ENCODE results near the gene WDR46.

WDR46 gene

DNA sequence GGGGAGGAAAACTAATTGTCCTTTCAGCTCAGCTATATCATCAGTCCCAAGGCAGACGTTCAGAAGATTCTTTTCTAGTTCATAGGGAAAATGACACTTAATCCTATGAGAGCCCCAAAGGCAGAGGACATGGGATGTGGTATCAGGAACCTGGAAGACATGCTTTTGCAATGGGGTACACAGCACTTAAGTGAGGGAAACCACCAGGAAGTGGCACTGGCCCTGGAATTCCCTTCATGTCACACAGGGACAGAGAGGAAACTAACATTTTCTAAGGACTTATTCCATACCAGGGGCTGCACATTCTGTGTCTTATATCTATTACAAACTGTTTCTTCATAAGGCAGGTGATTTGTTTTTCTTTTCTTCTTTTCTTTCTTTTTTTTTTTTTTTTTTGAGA lies 45.6 kb downstream of the WDR46 start:
- TF ChIP-seq, protein P1, sequence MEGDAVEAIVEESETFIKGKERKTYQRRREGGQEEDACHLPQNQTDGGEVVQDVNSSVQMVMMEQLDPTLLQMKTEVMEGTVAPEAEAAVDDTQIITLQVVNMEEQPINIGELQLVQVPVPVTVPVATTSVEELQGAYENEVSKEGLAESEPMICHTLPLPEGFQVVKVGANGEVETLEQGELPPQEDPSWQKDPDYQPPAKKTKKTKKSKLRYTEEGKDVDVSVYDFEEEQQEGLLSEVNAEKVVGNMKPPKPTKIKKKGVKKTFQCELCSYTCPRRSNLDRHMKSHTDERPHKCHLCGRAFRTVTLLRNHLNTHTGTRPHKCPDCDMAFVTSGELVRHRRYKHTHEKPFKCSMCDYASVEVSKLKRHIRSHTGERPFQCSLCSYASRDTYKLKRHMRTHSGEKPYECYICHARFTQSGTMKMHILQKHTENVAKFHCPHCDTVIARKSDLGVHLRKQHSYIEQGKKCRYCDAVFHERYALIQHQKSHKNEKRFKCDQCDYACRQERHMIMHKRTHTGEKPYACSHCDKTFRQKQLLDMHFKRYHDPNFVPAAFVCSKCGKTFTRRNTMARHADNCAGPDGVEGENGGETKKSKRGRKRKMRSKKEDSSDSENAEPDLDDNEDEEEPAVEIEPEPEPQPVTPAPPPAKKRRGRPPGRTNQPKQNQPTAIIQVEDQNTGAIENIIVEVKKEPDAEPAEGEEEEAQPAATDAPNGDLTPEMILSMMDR (conservative IDR thresholded peaks at IDR 0.05; ENCODE audit: low read length), result no peak
- no peak for DNase-seq (ENCODE audit: low read depth)
- H3K4me3 ChIP-seq (ENCODE audit: low read length), result no peak overlapping the region

GRCh38 chr6:33241968-33242367 lies 47.1 kb downstream of the WDR46 start:
- no peak overlapping the region for H3K4me3 ChIP-seq (ENCODE audit: low read length)
- TF ChIP-seq, protein P1 (conservative IDR thresholded peaks at IDR 0.05; ENCODE audit: low read length), result no peak
- no peak for DNase-seq (ENCODE audit: low read depth)

DNA sequence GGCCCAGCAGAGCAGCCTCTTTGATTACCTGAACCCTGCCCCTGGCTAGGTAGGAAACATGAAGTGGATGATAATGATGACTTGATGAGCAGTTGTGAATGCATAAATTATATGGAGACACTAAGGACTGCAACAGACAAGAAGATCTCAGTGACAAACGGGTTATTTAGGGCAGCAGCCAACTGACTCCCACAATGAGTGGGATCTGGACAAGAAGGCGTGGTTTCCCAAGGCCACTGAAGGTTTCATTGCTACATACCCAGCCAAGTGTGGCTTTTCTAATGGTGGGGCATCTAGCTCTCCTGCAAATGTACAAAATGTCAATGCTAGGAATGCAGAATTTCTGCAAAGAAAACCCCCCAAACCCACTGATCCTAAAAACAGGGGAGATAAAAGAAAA lies 51.3 kb downstream of the WDR46 start:
- H3K4me3 ChIP-seq (ENCODE audit: low read length), result no peak overlapping the region
- DNase-seq (ENCODE audit: low read depth), result no peak
- TF ChIP-seq, protein P1 (conservative IDR thresholded peaks at IDR 0.05; ENCODE audit: low read length), result no peak

DNA sequence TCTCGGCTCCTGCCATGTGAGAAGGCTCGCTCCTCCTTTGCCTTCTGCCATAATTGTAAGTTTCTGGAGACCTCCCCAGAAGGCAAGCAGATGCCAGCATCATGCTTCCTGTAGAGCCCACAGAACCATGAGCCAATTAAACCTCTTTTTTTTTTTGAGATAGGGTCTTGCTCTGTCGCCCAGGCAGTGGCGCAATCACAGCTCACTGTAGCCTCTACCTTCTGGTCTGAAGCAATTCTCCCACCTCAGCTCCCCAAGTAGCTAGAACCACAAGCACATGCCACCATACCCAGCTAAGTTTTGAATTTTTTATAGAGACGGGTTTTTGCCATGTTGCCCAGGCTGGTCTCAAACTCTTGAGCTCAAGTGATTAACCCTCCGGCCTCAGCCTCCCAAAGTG lies 52.2 kb downstream of the WDR46 start:
- TF ChIP-seq, protein P1 (conservative IDR thresholded peaks at IDR 0.05; ENCODE audit: low read length), result no peak

GRCh38 chr6:33236328-33236727 lies 52.7 kb downstream of the WDR46 start:
- TF ChIP-seq, protein P1 (conservative IDR thresholded peaks at IDR 0.05; ENCODE audit: low read length), result no peak
- no peak for DNase-seq (ENCODE audit: low read depth)
- no peak overlapping the region for H3K4me3 ChIP-seq (ENCODE audit: low read length)

More for the DNA sequence above, 52.2 kb downstream of the WDR46 start:
- DNase-seq (ENCODE audit: low read depth), result no peak
- H3K4me3 ChIP-seq (ENCODE audit: low read length), result no peak overlapping the region

DNA sequence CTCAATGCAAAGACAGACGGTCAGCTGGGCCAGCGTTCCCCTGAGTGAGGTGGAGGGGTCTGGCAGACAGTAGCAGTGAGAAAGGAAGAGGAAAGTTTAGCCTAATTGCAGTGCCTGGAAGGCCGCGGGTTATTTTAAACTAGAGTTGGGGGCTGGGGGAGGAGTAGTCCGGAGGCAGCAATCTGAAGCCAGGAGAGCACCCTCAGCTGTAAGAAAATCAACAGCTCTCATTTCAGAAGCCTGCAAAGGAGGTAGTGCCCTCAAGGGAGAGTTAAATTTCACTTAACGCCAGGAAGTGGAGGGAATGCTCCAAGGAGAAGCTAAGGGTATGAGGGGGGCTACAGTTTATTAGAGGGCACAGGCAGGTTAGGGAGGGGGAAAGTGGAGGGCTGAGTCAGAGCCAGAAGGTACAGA lies 53.8 kb downstream of the WDR46 start:
- H3K4me3 ChIP-seq (ENCODE audit: low read length), result no peak overlapping the region
- TF ChIP-seq, protein P1 (conservative IDR thresholded peaks at IDR 0.05; ENCODE audit: low read length), result no peak
- no peak for DNase-seq (ENCODE audit: low read depth)
